H1 (cell line): ENCODE results near the gene CDK19. TPM values are rescaled to one million over a fixed set of nuclear protein-coding genes. Genes with fewer than 3 reads are reported as not detected.

Experiments used
- RAD21 ChIP-seq, 2 experiments: IDR thresholded peaks in 1 of 2; conservative IDR thresholded peaks in 1 of 2; 2 replicates each; pipeline ENCODE4 v1.6.1; 2011; ENCODE audit warnings: low read depth in 2 of 2, low read length in 2 of 2, improper control_type of control experiment in 1 of 2, inconsistent platforms in 1 of 2, mild to moderate bottlenecking in 1 of 2, moderate library complexity in 1 of 2
- polyA plus RNA-seq, 7 experiments: library from polyadenylated mRNA; depleted of rRNA in 3 of 7; stranded (reverse) in 5 of 7; unstranded in 2 of 7; fragments of >200 nt in 5 of 7; fragments of 200-250 nt in 2 of 7; gene quantifications; 1 replicate in 5 of 7; 2 replicates in 1 of 7; 4 replicates in 1 of 7; pipeline versions ENCODE4 v1.2.1 to v1.2.3, GENCODE V29; 2011 to 2013; ENCODE audit warnings: missing spikeins in 2 of 7, mixed read lengths in 2 of 7
- total RNA-seq: library from RNA; stranded (reverse); fragmentation: NEBNext Ultra II Directional; extraction: Animal tissue kit (Norgen Biotek cat#: 25700); gene quantifications from 2 replicates; pipeline ENCODE4 v1.2.1, GENCODE V29; 2021

Gene CDK19
- total and polyA plus RNA-seq, 2 of the 8 experiments (the other 6 are each of a cell fraction or from before 2014, with no cell fraction given): 4.9 to 12.6 TPM

- TF ChIP-seq RAD21 (IDR thresholded peaks at IDR 0.05 in 1 of 2, conservative IDR thresholded peaks at IDR 0.05 in 1 of 2; ENCODE audit: low read depth in 2 of 2, low read length in 2 of 2): no peak
Observed at GRCh38 chr6:110853754-110854477, 38.6 kb upstream of the CDK19 start (continued).
